GM18951 (cell line): ENCODE measurements around the gene GPI.

Source experiments
- POLR2A ChIP-seq: IDR thresholded peaks from 4 replicates; pipeline ENCODE4 v1.6.1; 2011; ENCODE audit warnings: mild to moderate bottlenecking; ENCODE audit not compliant: insufficient read length, insufficient read depth; ENCODE audit errors: extremely low read depth
- in situ Hi-C: fragments of 300-500 bp; cut with MboI; formaldehyde crosslinking; loops from one replicate; pipeline ENCODE4 v1.12.0; 2022; ENCODE audit warnings: low sequenced_read_pairs, mixed read lengths, inconsistent platforms; ENCODE audit not compliant: unreplicated experiment

Gene GPI

GRCh38 chr19:34353546-34353945 lies 11.4 kb upstream of the GPI start:
- in situ Hi-C loops: no loop called here
- TF ChIP-seq POLR2A: no peak

DNA sequence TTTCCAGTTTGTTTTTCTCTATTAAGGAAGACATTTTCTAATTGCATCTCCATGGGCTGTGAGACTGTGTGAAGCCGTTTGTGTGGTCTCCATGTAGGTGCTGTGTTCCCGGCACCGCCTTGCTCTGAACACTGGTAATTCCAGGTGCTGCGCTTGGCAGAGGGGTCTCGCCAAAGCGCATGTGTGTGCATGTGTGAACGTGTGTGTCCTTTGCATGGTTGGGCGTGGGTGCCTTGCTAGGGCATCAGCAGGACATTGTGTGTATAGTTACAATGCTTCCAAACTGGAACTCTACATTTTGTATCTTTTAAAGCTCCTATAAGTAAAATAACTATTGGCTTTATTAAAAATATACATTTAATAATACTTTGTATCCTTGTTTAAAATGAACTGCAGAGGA lies 9.8 kb upstream of the GPI start:
- no peak for TF ChIP-seq POLR2A
- in situ Hi-C loops: no loop called here

DNA sequence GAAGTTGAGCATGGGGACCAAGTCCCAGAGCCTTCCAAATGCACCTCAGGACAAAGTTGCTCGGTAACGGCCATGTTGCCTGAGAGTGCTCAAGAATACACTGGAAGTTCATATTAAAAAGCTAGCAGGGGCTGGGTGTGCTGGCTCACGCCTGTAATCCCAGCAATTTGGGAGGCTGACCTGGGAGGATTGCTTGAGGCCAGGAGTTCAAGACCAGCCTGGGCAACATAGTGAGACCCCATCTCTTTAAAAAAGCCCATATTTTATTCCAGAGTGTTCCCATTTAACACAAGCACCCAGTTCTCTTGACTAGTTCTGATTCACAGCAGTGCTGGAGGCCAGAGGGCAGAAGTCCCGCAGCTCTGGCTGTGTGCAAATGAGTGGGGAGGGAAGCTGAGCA lies 8.1 kb upstream of the GPI start:
- TF ChIP-seq POLR2A: no peak
- in situ Hi-C loops: no loop called here

GRCh38 chr19:34357431-34357830 lies 7.6 kb upstream of the GPI start:
- TF ChIP-seq POLR2A: no peak
- in situ Hi-C loops: no loop called here

GRCh38 chr19:34359140-34359953 lies 5.6 kb upstream of the GPI start:
- in situ Hi-C loops: no loop called here
- peak; percentile 81 for TF ChIP-seq POLR2A

DNA sequence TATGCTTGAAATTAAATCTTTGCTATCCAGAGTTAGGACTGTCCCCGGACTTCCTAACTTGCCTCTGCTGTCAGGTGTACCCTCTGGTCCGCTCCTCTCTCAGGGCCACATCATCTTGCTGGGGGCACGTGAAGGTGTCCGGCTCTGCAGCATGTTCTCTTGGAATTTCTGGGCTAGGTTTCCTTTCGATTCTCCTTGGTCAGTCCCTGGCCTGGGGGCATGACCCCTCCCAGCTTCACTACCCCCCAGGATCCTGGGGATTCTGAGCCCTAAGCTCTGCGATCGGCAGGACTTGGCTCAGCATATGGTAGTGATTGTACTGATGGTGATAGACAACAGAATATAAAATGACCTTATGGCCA lies 5.1 kb upstream of the GPI start:
- in situ Hi-C loops: no loop called here
- no peak for TF ChIP-seq POLR2A

DNA sequence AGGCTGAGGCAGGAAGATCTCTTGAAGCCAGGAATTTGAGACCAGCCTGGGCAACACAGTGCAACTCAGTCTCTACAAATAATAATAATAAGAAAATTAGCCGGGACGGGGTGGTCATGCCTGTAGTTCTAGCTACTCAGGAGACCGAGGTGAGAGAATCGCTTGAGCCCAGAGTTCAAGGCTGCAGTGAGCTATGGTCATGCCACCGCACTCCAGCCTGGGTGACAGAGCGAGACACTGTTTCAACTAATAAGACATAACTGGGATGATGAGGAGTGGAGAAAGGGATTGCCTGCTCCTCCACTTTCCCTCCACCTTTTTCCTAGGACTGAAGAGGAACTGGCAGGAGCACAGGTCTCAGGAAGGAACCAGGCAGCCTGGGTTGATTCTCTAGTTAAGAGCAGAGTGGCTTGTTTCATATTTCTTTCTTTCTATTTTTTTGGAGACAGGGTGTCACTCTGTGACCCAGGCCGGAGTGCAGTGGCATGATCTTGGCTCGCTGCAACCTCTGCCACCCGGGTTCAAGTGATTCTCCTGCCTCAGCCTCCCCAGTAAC lies 4.6 kb upstream of the GPI start:
- no peak for TF ChIP-seq POLR2A
- in situ Hi-C loops: no loop called here

DNA sequence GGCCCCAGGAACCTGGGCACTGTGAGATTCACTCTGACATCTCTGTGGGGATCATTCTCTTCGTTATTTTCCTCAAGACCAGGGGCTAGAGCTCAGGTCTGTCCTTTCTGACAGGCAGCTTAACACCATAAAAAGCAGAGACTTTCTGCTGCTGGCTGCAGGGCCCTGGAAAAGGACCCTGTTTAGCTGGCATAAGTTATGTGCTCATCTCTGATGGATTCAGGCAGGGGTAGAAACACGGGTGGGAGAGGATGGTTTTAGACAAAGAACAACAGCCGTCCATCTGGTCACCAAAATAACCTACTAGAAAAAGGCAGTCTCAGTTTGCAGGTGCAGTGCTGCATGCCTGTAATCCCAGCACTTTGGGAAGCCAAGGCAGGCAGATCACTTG lies 2.3 kb upstream of the GPI start:
- in situ Hi-C loops: no loop called here
- no peak for TF ChIP-seq POLR2A

- in situ Hi-C loops: no loop called here
- no peak for TF ChIP-seq POLR2A
Measured at GRCh38 chr19:34363094-34363493, 1.9 kb upstream of the GPI start.

- TF ChIP-seq POLR2A: no peak
Measured at GRCh38 chr19:34363930-34364329, 1.1 kb upstream of the GPI start.

DNA sequence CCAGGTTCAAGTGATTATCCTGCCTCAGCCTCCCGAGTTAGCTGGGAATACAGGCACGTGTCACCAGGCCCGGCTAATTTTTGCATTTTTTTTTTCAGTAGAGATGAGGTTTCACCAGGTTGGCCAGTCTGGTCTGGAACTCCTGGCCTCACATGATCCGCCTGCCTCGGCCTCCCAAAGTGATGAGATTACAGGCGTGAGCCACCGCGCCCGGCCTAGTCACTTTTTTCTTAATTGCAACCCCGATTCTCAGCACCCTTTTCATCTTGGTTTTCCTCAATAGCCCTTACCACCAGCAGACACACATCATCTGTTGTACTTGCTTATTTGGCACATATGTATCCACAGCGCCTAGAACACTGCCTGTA lies 550 bp upstream of the GPI start:
- in situ Hi-C loops: no loop called here
- no peak for TF ChIP-seq POLR2A

More at GRCh38 chr19:34363930-34364329, 1.1 kb upstream of the GPI start:
- in situ Hi-C loops: no loop called here

- in situ Hi-C loops: no loop called here
- TF ChIP-seq POLR2A: no peak
Measured at GRCh38 chr19:34365463-34366401, 736 bp downstream of the GPI start.

- in situ Hi-C loops: no loop called here
- TF ChIP-seq POLR2A: no peak
Measured at GRCh38 chr19:34366738-34367623, 2.0 kb downstream of the GPI start.

GRCh38 chr19:34367624-34367957 lies 2.6 kb downstream of the GPI start:
- in situ Hi-C loops: no loop called here
- TF ChIP-seq POLR2A: no peak
